ENCODE data around the gene CCDC106. TPM values are rescaled to one million over a fixed set of nuclear protein-coding genes. Genes with fewer than 3 reads are reported as not detected.

Gene CCDC106
- total and polyA plus RNA-seq, 2 donors from 2014 or later = 22.7 to 51.9 TPM

- H3K9ac ChIP-seq (ENCODE audit: low read length in 3 of 3) = no peak overlapping the region
- H3K4me1 ChIP-seq (ENCODE audit: control insufficient read depth in 2 of 3, insufficient read depth in 2 of 3, low read depth in 1 of 3, low read length in 3 of 3) = peaks cover 0 to 71% (median 48%) of the 10 kb centered on the region in 3 donors
- no peaks in the 10 kb centered on the region for H3K9me3 ChIP-seq (ENCODE audit: control insufficient read depth in 2 of 3, insufficient read depth in 1 of 3, low read length in 3 of 3)
- peak in 1 of 5 donors; percentile 56 for DNase-seq
- intact Hi-C loops (cut with DNase I) = no loop called here
- peak overlapping the region in 1 of 2 donors; percentile 14 for H3K27ac ChIP-seq (ENCODE audit: low read depth in 2 of 2, low read length in 2 of 2)
- H3K36me3 ChIP-seq (ENCODE audit: control insufficient read depth in 2 of 3, insufficient read depth in 3 of 3, low read length in 3 of 3) = peaks cover 0 to 29% (median 20%) of the 10 kb centered on the region in 3 donors
- FAIRE-seq = no peak
- no peaks in the 10 kb centered on the region for H3K27me3 ChIP-seq (ENCODE audit: control insufficient read depth, insufficient read depth, low read length)
- TF ChIP-seq CTCF (IDR thresholded peaks at IDR 0.05; ENCODE audit: borderline replicate concordance, extremely low read depth, insufficient read depth) = no peak
- no peak overlapping the region for H3K4me3 ChIP-seq (ENCODE audit: low read length in 3 of 3)
These were observed 38.5 kb downstream of the CCDC106 start for GRCh38 chr19:55686311-55687050.

GRCh38 chr19:55687281-55688201 is 39.5 kb downstream of the CCDC106 start:
- no peak for TF ChIP-seq CTCF (IDR thresholded peaks at IDR 0.05; ENCODE audit: borderline replicate concordance, extremely low read depth, insufficient read depth)
- intact Hi-C loops (cut with DNase I) = no loop called here
- Histone ChIP-seq H3K9me3 (ENCODE audit: control insufficient read depth in 2 of 3, insufficient read depth in 1 of 3, low read length in 3 of 3) (no peaks in the 10 kb centered on the region), H3K27ac (ENCODE audit: low read depth in 2 of 2, low read length in 2 of 2) (no peak overlapping the region), H3K4me3 (ENCODE audit: low read length in 3 of 3) (no peak overlapping the region), H3K27me3 (ENCODE audit: control insufficient read depth, insufficient read depth, low read length) (no peaks in the 10 kb centered on the region), H3K4me1 (ENCODE audit: control insufficient read depth in 2 of 3, insufficient read depth in 2 of 3, low read depth in 1 of 3, low read length in 3 of 3) (peaks cover 0 to 65% (median 40%) of the 10 kb centered on the region in 3 donors), H3K9ac (ENCODE audit: low read length in 3 of 3) (no peak overlapping the region), H3K36me3 (ENCODE audit: control insufficient read depth in 2 of 3, insufficient read depth in 3 of 3, low read length in 3 of 3) (peaks cover 0 to 34% (median 18%) of the 10 kb centered on the region in 3 donors)
- FAIRE-seq (no peak), DNase-seq (peak in 1 of 5 donors; percentile 74)

- Histone ChIP-seq H3K27ac (ENCODE audit: low read depth in 2 of 2, low read length in 2 of 2) (no peak overlapping the region), H3K4me1 (ENCODE audit: control insufficient read depth in 2 of 3, insufficient read depth in 2 of 3, low read depth in 1 of 3, low read length in 3 of 3) (peaks cover 0 to 63% (median 33%) of the 10 kb centered on the region in 3 donors), H3K9me3 (ENCODE audit: control insufficient read depth in 2 of 3, insufficient read depth in 1 of 3, low read length in 3 of 3) (no peaks in the 10 kb centered on the region), H3K4me3 (ENCODE audit: low read length in 3 of 3) (no peak overlapping the region), H3K36me3 (ENCODE audit: control insufficient read depth in 2 of 3, insufficient read depth in 3 of 3, low read length in 3 of 3) (peaks cover 0 to 41% (median 22%) of the 10 kb centered on the region in 3 donors), H3K27me3 (ENCODE audit: control insufficient read depth, insufficient read depth, low read length) (no peaks in the 10 kb centered on the region), H3K9ac (ENCODE audit: low read length in 3 of 3) (peak overlapping the region in 1 of 3 donors; percentile 19)
- FAIRE-seq (no peak), DNase-seq (peak; percentile 52 to 85 (median 80))
- intact Hi-C loops (cut with DNase I) = no loop called here
- no peak for TF ChIP-seq CTCF (IDR thresholded peaks at IDR 0.05; ENCODE audit: borderline replicate concordance, extremely low read depth, insufficient read depth)
These were observed 40.6 kb downstream of the CCDC106 start for GRCh38 chr19:55688422-55689218.
